ENCODE results near the gene CAMK2B.

CAMK2B gene

GRCh38 chr7:44217223-44217714, 108.1 kb downstream of the CAMK2B start:
- Histone ChIP-seq H3K27ac (ENCODE audit: low read length) (no peak overlapping the region), H3K9me3 (replicated peaks; ENCODE audit: insufficient read depth, low read length) (no peaks in the 10 kb centered on the region), H3K27me3 (replicated peaks; ENCODE audit: insufficient read depth, low read length) (peaks cover 23% of the 10 kb centered on the region), H3K36me3 (replicated peaks; ENCODE audit: insufficient read depth, low read length) (no peaks in the 10 kb centered on the region), H3K9me2 (replicated peaks; ENCODE audit: insufficient read depth, low read length) (no peaks in the 10 kb centered on the region), H4K20me1 (ENCODE audit: insufficient read depth, low read length) (no peaks in the 10 kb centered on the region), H3K4me2 (ENCODE audit: low read depth, low read length) (no peak overlapping the region), H3K4me1 (ENCODE audit: low read length) (no peaks in the 10 kb centered on the region), H3K4me3 (ENCODE audit: low read length) (no peak overlapping the region), H3F3A (ENCODE audit: insufficient read depth, low read length) (no peaks in the 10 kb centered on the region), H2AFZ (ENCODE audit: low read length) (no peak overlapping the region), H3K79me2 (ENCODE audit: low read length) (no peaks in the 10 kb centered on the region), H3K9ac (ENCODE audit: low read length) (no peak overlapping the region)
- TF ChIP-seq EZH2phosphoT487 (IDR thresholded peaks at IDR 0.05; ENCODE audit: low read length) (no peak), CTCF (IDR thresholded peaks at IDR 0.05; ENCODE audit: low read length) (no peak), EZH2 (optimal IDR thresholded peaks at IDR 0.05; ENCODE audit: low read depth, low read length) (no peak)
- DNase-seq, result no peak

GRCh38 chr7:44216521-44217222, 108.7 kb downstream of the CAMK2B start:
- H3F3A ChIP-seq (ENCODE audit: insufficient read depth, low read length), result no peaks in the 10 kb centered on the region
- no peaks in the 10 kb centered on the region for H3K9me2 ChIP-seq (replicated peaks; ENCODE audit: insufficient read depth, low read length)
- H4K20me1 ChIP-seq (ENCODE audit: insufficient read depth, low read length), result no peaks in the 10 kb centered on the region
- no peaks in the 10 kb centered on the region for H3K36me3 ChIP-seq (replicated peaks; ENCODE audit: insufficient read depth, low read length)
- peaks cover 22% of the 10 kb centered on the region for H3K27me3 ChIP-seq (replicated peaks; ENCODE audit: insufficient read depth, low read length)
- no peak for DNase-seq
- H2AFZ ChIP-seq (ENCODE audit: low read length), result no peak overlapping the region
- no peaks in the 10 kb centered on the region for H3K79me2 ChIP-seq (ENCODE audit: low read length)
- TF ChIP-seq EZH2phosphoT487 (IDR thresholded peaks at IDR 0.05; ENCODE audit: low read length), result no peak
- TF ChIP-seq EZH2 (optimal IDR thresholded peaks at IDR 0.05; ENCODE audit: low read depth, low read length), result no peak
- no peak for TF ChIP-seq CTCF (IDR thresholded peaks at IDR 0.05; ENCODE audit: low read length)
- H3K4me2 ChIP-seq (ENCODE audit: low read depth, low read length), result no peak overlapping the region
- no peak overlapping the region for H3K27ac ChIP-seq (ENCODE audit: low read length)
- H3K4me3 ChIP-seq (ENCODE audit: low read length), result no peak overlapping the region
- H3K9me3 ChIP-seq (replicated peaks; ENCODE audit: insufficient read depth, low read length), result no peaks in the 10 kb centered on the region
- no peak overlapping the region for H3K9ac ChIP-seq (ENCODE audit: low read length)
- H3K4me1 ChIP-seq (ENCODE audit: low read length), result no peaks in the 10 kb centered on the region

- DNase-seq, result no peak
- H3K9me2 ChIP-seq (replicated peaks; ENCODE audit: insufficient read depth, low read length), result no peaks in the 10 kb centered on the region
- H3K27me3 ChIP-seq (replicated peaks; ENCODE audit: insufficient read depth, low read length), result peaks cover 15% of the 10 kb centered on the region
- H3K4me1 ChIP-seq (ENCODE audit: low read length), result no peaks in the 10 kb centered on the region
- H3K4me3 ChIP-seq (ENCODE audit: low read length), result no peak overlapping the region
- no peaks in the 10 kb centered on the region for H4K20me1 ChIP-seq (ENCODE audit: insufficient read depth, low read length)
- no peak for TF ChIP-seq CTCF (IDR thresholded peaks at IDR 0.05; ENCODE audit: low read length)
- TF ChIP-seq EZH2phosphoT487 (IDR thresholded peaks at IDR 0.05; ENCODE audit: low read length), result no peak
- TF ChIP-seq EZH2 (optimal IDR thresholded peaks at IDR 0.05; ENCODE audit: low read depth, low read length), result no peak
- H3K36me3 ChIP-seq (replicated peaks; ENCODE audit: insufficient read depth, low read length), result no peaks in the 10 kb centered on the region
- H3K9me3 ChIP-seq (replicated peaks; ENCODE audit: insufficient read depth, low read length), result no peaks in the 10 kb centered on the region
- no peaks in the 10 kb centered on the region for H3K79me2 ChIP-seq (ENCODE audit: low read length)
- H3K9ac ChIP-seq (ENCODE audit: low read length), result no peak overlapping the region
- no peak overlapping the region for H3K27ac ChIP-seq (ENCODE audit: low read length)
- no peaks in the 10 kb centered on the region for H3F3A ChIP-seq (ENCODE audit: insufficient read depth, low read length)
- H2AFZ ChIP-seq (ENCODE audit: low read length), result no peak overlapping the region
- no peak overlapping the region for H3K4me2 ChIP-seq (ENCODE audit: low read depth, low read length)
Measured at GRCh38 chr7:44216019-44216418, 109.4 kb downstream of the CAMK2B start.

All from MM.1S (cell line).